Adrenal gland (tissue), 5 donors: ENCODE results near the gene COG8.

Source experiments
- POLR2A ChIP-seq, 2 donors: fragments of 450-650 bp; IDR thresholded peaks; one replicate each; pipeline ENCODE4 v1.6.1; 2017; ENCODE audit warnings: antibody characterized with exemption in 2 of 2, mild to moderate bottlenecking in 2 of 2, moderate library complexity in 1 of 2
- TF ChIP-seq, protein P1 (sequence below), 6 experiments: fragments of 450-650 bp in 4 of 6; fragments of 200-600 bp in 2 of 6; sonication (generic) in 1 of 6; IDR thresholded peaks; 1 replicate in 5 of 6; 2 replicates in 1 of 6; pipeline versions ENCODE4 v1.5.1 to v1.8.0; 2016 to 2021; ENCODE audit warnings: antibody characterized with exemption in 6 of 6, mild to moderate bottlenecking in 2 of 6, moderate library complexity in 1 of 6
- donor health status: DM: no; HTN: no; CAD: no.

DNA sequence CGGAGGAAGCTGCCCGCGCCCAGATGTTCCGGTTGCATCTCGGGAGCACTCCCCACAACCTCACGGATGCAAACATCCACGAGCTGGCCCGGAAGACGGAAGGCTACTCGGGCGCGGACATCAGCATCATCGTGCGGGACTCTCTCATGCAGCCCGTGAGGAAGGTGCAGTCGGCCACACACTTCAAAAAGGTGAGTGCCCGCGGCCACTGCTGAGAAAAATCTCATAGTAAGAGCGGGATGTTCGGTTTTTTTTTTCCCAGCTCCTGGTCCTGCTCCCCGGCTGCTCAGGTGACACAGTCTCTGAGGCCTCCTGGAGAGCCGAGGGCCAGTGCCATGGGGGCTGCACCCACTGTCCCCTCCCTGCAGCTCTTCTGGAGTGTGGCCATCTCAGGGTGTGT, 18.3 kb downstream of the COG8 start:
- TF ChIP-seq, protein P1, sequence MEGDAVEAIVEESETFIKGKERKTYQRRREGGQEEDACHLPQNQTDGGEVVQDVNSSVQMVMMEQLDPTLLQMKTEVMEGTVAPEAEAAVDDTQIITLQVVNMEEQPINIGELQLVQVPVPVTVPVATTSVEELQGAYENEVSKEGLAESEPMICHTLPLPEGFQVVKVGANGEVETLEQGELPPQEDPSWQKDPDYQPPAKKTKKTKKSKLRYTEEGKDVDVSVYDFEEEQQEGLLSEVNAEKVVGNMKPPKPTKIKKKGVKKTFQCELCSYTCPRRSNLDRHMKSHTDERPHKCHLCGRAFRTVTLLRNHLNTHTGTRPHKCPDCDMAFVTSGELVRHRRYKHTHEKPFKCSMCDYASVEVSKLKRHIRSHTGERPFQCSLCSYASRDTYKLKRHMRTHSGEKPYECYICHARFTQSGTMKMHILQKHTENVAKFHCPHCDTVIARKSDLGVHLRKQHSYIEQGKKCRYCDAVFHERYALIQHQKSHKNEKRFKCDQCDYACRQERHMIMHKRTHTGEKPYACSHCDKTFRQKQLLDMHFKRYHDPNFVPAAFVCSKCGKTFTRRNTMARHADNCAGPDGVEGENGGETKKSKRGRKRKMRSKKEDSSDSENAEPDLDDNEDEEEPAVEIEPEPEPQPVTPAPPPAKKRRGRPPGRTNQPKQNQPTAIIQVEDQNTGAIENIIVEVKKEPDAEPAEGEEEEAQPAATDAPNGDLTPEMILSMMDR (IDR thresholded peaks at IDR 0.05) = no peak
- TF ChIP-seq POLR2A (IDR thresholded peaks at IDR 0.05) = no peak
